Keratinocyte (primary cell): ENCODE data around the gene ADAMTS15.

Source experiments
- EZH2 ChIP-seq: IDR thresholded peaks from one replicate; pipeline ENCODE4 v1.6.1; 2012; ENCODE audit warnings: inconsistent platforms, mild to moderate bottlenecking, low read length, moderate library complexity
- TF ChIP-seq, protein P1 (sequence below), 3 experiments: IDR thresholded peaks in 1 of 3; conservative IDR thresholded peaks in 1 of 3; optimal IDR thresholded peaks in 1 of 3; 2 replicates in 2 of 3; 3 replicates in 1 of 3; pipeline versions ENCODE3 to v1.5.1; 2011; ENCODE audit warnings: low read length in 3 of 3, mild to moderate bottlenecking in 3 of 3, moderate library complexity in 2 of 3, control low read depth in 1 of 3, inconsistent platforms in 1 of 3; ENCODE audit not compliant: insufficient read depth in 2 of 3; ENCODE audit errors: extremely low read depth in 1 of 3

DNA sequence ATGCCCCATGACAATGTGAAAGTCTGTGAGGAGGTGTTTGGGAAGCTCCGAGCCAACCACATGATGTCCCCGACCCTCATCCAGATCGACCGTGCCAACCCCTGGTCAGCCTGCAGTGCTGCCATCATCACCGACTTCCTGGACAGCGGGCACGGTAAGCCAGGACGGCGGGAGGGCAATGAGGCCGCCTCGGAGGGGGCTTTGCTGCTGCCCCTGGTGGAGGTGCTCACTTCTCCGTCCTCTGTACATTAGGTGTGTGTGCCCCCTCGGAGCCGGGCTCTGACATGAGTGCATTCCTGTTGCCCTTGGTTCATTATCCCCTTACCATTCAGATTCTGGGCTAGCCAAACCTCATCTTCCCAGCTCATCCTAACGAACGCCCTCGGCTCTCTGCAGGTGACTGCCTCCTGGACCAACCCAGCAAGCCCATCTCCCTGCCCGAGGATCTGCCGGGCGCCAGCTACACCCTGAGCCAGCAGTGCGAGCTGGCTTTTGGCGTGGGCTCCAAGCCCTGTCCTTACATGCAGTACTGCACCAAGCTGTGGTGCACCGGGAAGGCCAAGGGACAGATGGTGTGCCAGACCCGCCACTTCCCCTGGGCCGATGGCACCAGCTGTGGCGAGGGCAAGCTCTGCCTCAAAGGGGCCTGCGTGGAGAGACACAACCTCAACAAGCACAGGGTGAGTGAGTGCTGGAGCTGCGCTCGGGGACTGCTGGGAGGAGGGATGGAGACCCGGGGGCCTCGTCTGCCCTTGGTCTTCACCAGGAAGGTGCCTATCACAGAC lies 13.8 kb downstream of the ADAMTS15 start:
- TF ChIP-seq, protein P1, sequence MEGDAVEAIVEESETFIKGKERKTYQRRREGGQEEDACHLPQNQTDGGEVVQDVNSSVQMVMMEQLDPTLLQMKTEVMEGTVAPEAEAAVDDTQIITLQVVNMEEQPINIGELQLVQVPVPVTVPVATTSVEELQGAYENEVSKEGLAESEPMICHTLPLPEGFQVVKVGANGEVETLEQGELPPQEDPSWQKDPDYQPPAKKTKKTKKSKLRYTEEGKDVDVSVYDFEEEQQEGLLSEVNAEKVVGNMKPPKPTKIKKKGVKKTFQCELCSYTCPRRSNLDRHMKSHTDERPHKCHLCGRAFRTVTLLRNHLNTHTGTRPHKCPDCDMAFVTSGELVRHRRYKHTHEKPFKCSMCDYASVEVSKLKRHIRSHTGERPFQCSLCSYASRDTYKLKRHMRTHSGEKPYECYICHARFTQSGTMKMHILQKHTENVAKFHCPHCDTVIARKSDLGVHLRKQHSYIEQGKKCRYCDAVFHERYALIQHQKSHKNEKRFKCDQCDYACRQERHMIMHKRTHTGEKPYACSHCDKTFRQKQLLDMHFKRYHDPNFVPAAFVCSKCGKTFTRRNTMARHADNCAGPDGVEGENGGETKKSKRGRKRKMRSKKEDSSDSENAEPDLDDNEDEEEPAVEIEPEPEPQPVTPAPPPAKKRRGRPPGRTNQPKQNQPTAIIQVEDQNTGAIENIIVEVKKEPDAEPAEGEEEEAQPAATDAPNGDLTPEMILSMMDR (optimal IDR thresholded peaks at IDR 0.05 in 1 of 3, IDR thresholded peaks at IDR 0.05 in 1 of 3, conservative IDR thresholded peaks at IDR 0.05 in 1 of 3; ENCODE audit: extremely low read depth in 1 of 3, insufficient read depth in 2 of 3, low read length in 3 of 3): no peak
- TF ChIP-seq EZH2: no peak
